Duodenal mucosa (tissue), 2 donors: ENCODE results near the gene RGL3.
A peak's percentile ranks its signal among the peaks of the same experiment; 100 is the strongest.
"Not testable (repeated sequence)": the region's sequence is repeated elsewhere in the genome, so short reads cannot be mapped to it uniquely, and the experiment has no call there.

Experiments used
- H3K27ac ChIP-seq: one replicate; pipeline ENCODE4 v1.7.0; 2013; ENCODE audit warnings: low read depth, low read length
- H3K27me3 ChIP-seq, 2 donors: one replicate each; pipeline ENCODE4 v1.7.0; 2013; ENCODE audit warnings: low read length in 2 of 2, control low read depth in 1 of 2; ENCODE audit not compliant: insufficient read depth in 2 of 2, control insufficient read depth in 1 of 2
- H3K36me3 ChIP-seq, 2 donors: one replicate each; pipeline ENCODE4 v1.7.0; 2013; ENCODE audit warnings: low read length in 2 of 2, control low read depth in 1 of 2; ENCODE audit not compliant: insufficient read depth in 2 of 2, control insufficient read depth in 1 of 2
- H3K4me1 ChIP-seq, 2 donors: one replicate each; pipeline ENCODE4 v1.7.0; 2013; ENCODE audit warnings: low read length in 2 of 2, control low read depth in 1 of 2; ENCODE audit not compliant: insufficient read depth in 2 of 2, control insufficient read depth in 1 of 2
- H3K4me3 ChIP-seq, 2 donors: one replicate each; pipeline ENCODE4 v1.7.0; 2013; ENCODE audit warnings: low read length in 2 of 2, low read depth in 1 of 2
- H3K9ac ChIP-seq, 2 donors: one replicate each; pipeline ENCODE4 v1.7.0; 2013; ENCODE audit warnings: low read length in 2 of 2, low read depth in 1 of 2
- H3K9me3 ChIP-seq, 2 donors: one replicate each; pipeline ENCODE4 v1.7.0; 2013; ENCODE audit warnings: low read length in 2 of 2, control low read depth in 1 of 2; ENCODE audit not compliant: control insufficient read depth in 1 of 2

RGL3 gene, protein sequence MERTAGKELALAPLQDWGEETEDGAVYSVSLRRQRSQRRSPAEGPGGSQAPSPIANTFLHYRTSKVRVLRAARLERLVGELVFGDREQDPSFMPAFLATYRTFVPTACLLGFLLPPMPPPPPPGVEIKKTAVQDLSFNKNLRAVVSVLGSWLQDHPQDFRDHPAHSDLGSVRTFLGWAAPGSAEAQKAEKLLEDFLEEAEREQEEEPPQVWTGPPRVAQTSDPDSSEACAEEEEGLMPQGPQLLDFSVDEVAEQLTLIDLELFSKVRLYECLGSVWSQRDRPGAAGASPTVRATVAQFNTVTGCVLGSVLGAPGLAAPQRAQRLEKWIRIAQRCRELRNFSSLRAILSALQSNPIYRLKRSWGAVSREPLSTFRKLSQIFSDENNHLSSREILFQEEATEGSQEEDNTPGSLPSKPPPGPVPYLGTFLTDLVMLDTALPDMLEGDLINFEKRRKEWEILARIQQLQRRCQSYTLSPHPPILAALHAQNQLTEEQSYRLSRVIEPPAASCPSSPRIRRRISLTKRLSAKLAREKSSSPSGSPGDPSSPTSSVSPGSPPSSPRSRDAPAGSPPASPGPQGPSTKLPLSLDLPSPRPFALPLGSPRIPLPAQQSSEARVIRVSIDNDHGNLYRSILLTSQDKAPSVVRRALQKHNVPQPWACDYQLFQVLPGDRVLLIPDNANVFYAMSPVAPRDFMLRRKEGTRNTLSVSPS

GRCh38 chr19:11418549-11419506 is at the start of gene RGL3:
RGL3 (minus strand) TSS chr19:11419314; CDS start chr19:11419278, 36 bp downstream.
- H3K36me3 ChIP-seq: no peaks in the 10 kb centered on the region
- peaks cover 47% of the 10 kb centered on the region in 2 donors for H3K27me3 ChIP-seq
- no peak within 1 kb of the TSS for H3K9ac ChIP-seq
- H3K9me3 ChIP-seq: no peaks in the 10 kb centered on the region
- H3K27ac ChIP-seq: no peak within 1 kb of the TSS
- H3K4me1 ChIP-seq: peaks cover 20 to 32% of the 10 kb centered on the region in 2 donors
- peak within 1 kb of the TSS; percentile 42 to 53 for H3K4me3 ChIP-seq

- not testable (repeated sequence) for H3K27ac ChIP-seq, H3K9me3 ChIP-seq, H3K4me3 ChIP-seq, H3K9ac ChIP-seq, H3K4me1 ChIP-seq, H3K36me3 ChIP-seq, H3K27me3 ChIP-seq
Measured at GRCh38 chr19:11468266-11468845, 49.2 kb upstream of the RGL3 start.

GRCh38 chr19:11465600-11465999 is 46.5 kb upstream of the RGL3 start:
- no peaks in the 10 kb centered on the region for H3K4me1 ChIP-seq

GRCh38 chr19:11464333-11465265 is 45.5 kb upstream of the RGL3 start:
- Histone ChIP-seq H3K4me1 (no peaks in the 10 kb centered on the region), H3K27ac (no peak overlapping the region), H3K36me3 (no peaks in the 10 kb centered on the region), H3K9me3 (no peaks in the 10 kb centered on the region), H3K9ac (no peak overlapping the region), H3K4me3 (no peak overlapping the region), H3K27me3 (peaks cover 0 to 8% of the 10 kb centered on the region in 2 donors)

More at GRCh38 chr19:11465600-11465999, 46.5 kb upstream of the RGL3 start:
- H3K9me3 ChIP-seq: no peaks in the 10 kb centered on the region
- peaks cover 0 to 8% of the 10 kb centered on the region in 2 donors for H3K27me3 ChIP-seq
- H3K4me3 ChIP-seq: no peak overlapping the region
- H3K9ac ChIP-seq: no peak overlapping the region
- no peak overlapping the region for H3K27ac ChIP-seq
- no peaks in the 10 kb centered on the region for H3K36me3 ChIP-seq

- no peak overlapping the region for H3K4me3 ChIP-seq
- no peaks in the 10 kb centered on the region for H3K9me3 ChIP-seq
- H3K27me3 ChIP-seq: peaks cover 0 to 8% of the 10 kb centered on the region in 2 donors
- H3K9ac ChIP-seq: no peak overlapping the region
- H3K36me3 ChIP-seq: no peaks in the 10 kb centered on the region
- no peaks in the 10 kb centered on the region for H3K4me1 ChIP-seq
- H3K27ac ChIP-seq: no peak overlapping the region
Measured at GRCh38 chr19:11463391-11463790, 44.3 kb upstream of the RGL3 start.

DNA sequence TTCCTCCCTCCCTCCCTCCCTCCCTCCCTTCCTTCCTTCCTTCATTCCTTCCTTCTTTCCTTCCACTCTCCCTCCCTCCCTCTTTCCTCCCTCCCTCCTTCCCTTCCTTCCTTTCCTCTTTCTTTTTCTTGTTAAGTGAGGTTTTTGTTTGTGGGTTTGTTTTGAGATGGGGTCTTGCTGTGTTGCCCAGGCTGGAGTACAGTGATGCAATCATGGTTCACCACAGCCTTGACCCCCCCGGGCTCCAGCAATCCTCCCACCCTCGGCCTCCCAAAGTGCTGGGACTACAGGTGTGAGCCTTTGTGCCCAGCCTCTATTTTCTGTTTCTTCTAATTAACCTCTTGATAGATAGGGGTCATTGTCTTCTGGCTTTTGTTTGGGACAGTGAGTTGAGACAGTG is 42.3 kb upstream of the RGL3 start:
- Histone ChIP-seq H3K4me3 (no peak overlapping the region), H3K4me1 (no peaks in the 10 kb centered on the region), H3K27me3 (peaks cover 0 to 8% of the 10 kb centered on the region in 2 donors), H3K36me3 (no peaks in the 10 kb centered on the region), H3K9me3 (no peaks in the 10 kb centered on the region), H3K9ac (no peak overlapping the region), H3K27ac (no peak overlapping the region)

GRCh38 chr19:11460207-11460606 is 41.1 kb upstream of the RGL3 start:
- H3K9me3 ChIP-seq: no peaks in the 10 kb centered on the region
- H3K4me1 ChIP-seq: no peaks in the 10 kb centered on the region
- no peak overlapping the region for H3K9ac ChIP-seq
- no peaks in the 10 kb centered on the region for H3K36me3 ChIP-seq
- peaks cover 0 to 7% of the 10 kb centered on the region in 2 donors for H3K27me3 ChIP-seq
- H3K27ac ChIP-seq: no peak overlapping the region
- no peak overlapping the region for H3K4me3 ChIP-seq

GRCh38 chr19:11458912-11459311 is 39.8 kb upstream of the RGL3 start:
- not testable (repeated sequence) for H3K9ac ChIP-seq, H3K9me3 ChIP-seq, H3K36me3 ChIP-seq, H3K4me1 ChIP-seq, H3K4me3 ChIP-seq, H3K27me3 ChIP-seq, H3K27ac ChIP-seq
